Ovary (tissue), 3 donors: ENCODE data around the gene ZSWIM8.

Source experiments
- CTCF ChIP-seq, 3 donors: fragments of 450-650 bp in 2 of 3; fragments of 200-600 bp in 1 of 3; IDR thresholded peaks; one replicate each; pipeline versions ENCODE4 v1.5.1 to v1.8.0; 2016 to 2022; ENCODE audit warnings: antibody characterized with exemption in 3 of 3, mild to moderate bottlenecking in 1 of 3
- POLR2A ChIP-seq: fragments of 450-650 bp; IDR thresholded peaks from one replicate; pipeline ENCODE4 v1.6.1; 2017; ENCODE audit warnings: antibody characterized with exemption, mild to moderate bottlenecking, moderate library complexity
- donor health status: DM: no; HTN: no; CAD: no.

GRCh38 chr10:73801253-73801590 lies 15.8 kb downstream of the ZSWIM8 start:
- no peak for TF ChIP-seq CTCF (IDR thresholded peaks at IDR 0.05)
- TF ChIP-seq POLR2A: no peak
